ENCODE results near the gene MAMDC2. TPM values are rescaled to one million over a fixed set of nuclear protein-coding genes. Genes with fewer than 3 reads are reported as not detected.

Gene MAMDC2
- polyA plus RNA-seq, 2 donors: 3.3 to 7.0 TPM

GRCh38 chr9:70258692-70259511 lies 215.3 kb downstream of the MAMDC2 start, which contains the start of gene SMC5:
TSS of gene SMC5 (plus strand) at chr9:70258978. CDS start at chr9:70259079, 101 bp downstream.
- Histone ChIP-seq H3K27ac (ENCODE audit: low read depth in 2 of 2, low read length in 1 of 2) (peak within 1 kb of the TSS; percentile 97 to 98), H3K36me3 (ENCODE audit: control insufficient read depth in 2 of 2, insufficient read depth in 2 of 2, low read length in 1 of 2) (no peaks in the 10 kb centered on the region), H3K9me3 (ENCODE audit: control insufficient read depth in 2 of 2, insufficient read depth in 1 of 2, low read depth in 1 of 2, low read length in 1 of 2) (no peaks in the 10 kb centered on the region), H3K27me3 (ENCODE audit: control insufficient read depth in 1 of 2, insufficient read depth in 2 of 2, low read length in 2 of 2) (no peaks in the 10 kb centered on the region), H3K4me1 (ENCODE audit: control insufficient read depth in 2 of 2, insufficient read depth in 2 of 2, low read length in 1 of 2) (peaks cover 5 to 8% of the 10 kb centered on the region in 2 donors), H3K4me3 (ENCODE audit: low read depth in 1 of 2, low read length in 2 of 2) (peak within 1 kb of the TSS; percentile 70 to 87)
- 0 to 1% methylated on average over 75 of the region's 75 CpGs for WGBS, 2 donors

GRCh38 chr9:70259512-70259802 lies 215.8 kb downstream of the MAMDC2 start:
- 1% methylated on average over 10 of the region's 10 CpGs for WGBS, 2 donors
- Histone ChIP-seq H3K9me3 (ENCODE audit: control insufficient read depth in 2 of 2, insufficient read depth in 1 of 2, low read depth in 1 of 2, low read length in 1 of 2) (no peaks in the 10 kb centered on the region), H3K36me3 (ENCODE audit: control insufficient read depth in 2 of 2, insufficient read depth in 2 of 2, low read length in 1 of 2) (no peaks in the 10 kb centered on the region), H3K27ac (ENCODE audit: low read depth in 2 of 2, low read length in 1 of 2) (peak overlapping the region; percentile 97 to 98), H3K4me3 (ENCODE audit: low read depth in 1 of 2, low read length in 2 of 2) (peak overlapping the region; percentile 70 to 87), H3K27me3 (ENCODE audit: control insufficient read depth in 1 of 2, insufficient read depth in 2 of 2, low read length in 2 of 2) (no peaks in the 10 kb centered on the region), H3K4me1 (ENCODE audit: control insufficient read depth in 2 of 2, insufficient read depth in 2 of 2, low read length in 1 of 2) (peaks cover 5 to 8% of the 10 kb centered on the region in 2 donors)

DNA sequence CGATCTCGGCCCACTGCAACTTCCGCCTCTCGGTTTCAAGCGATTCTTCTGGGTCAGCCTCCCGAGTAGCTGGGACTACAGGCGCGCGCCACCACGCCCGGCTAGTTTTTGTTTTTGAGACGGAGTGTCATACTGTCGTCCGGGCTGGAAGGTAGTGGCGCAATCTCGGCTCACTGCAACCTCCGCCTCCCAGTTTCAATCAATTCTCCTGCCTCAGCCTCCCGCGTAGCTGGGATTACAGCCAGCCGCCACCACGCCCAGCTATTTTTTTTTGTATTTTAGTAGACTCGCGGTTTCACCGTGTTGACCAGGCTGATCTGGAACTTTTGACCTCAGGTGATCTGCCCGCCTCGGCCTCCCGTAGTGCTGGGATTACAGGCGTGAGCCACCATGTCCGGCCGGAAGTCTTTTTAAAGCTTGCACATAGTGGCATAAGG lies 216.4 kb downstream of the MAMDC2 start:
- peak overlapping the region; percentile 70 to 87 for H3K4me3 ChIP-seq (ENCODE audit: low read depth in 1 of 2, low read length in 2 of 2)
- H3K4me1 ChIP-seq (ENCODE audit: control insufficient read depth in 2 of 2, insufficient read depth in 2 of 2, low read length in 1 of 2): peaks cover 5 to 8% of the 10 kb centered on the region in 2 donors
- 77 to 80% methylated on average over 30 of the region's 30 CpGs for WGBS, 2 donors
- H3K27ac ChIP-seq (ENCODE audit: low read depth in 2 of 2, low read length in 1 of 2): no peak overlapping the region
- no peaks in the 10 kb centered on the region for H3K9me3 ChIP-seq (ENCODE audit: control insufficient read depth in 2 of 2, insufficient read depth in 1 of 2, low read depth in 1 of 2, low read length in 1 of 2)
- H3K27me3 ChIP-seq (ENCODE audit: control insufficient read depth in 1 of 2, insufficient read depth in 2 of 2, low read length in 2 of 2): no peaks in the 10 kb centered on the region
- H3K36me3 ChIP-seq (ENCODE audit: control insufficient read depth in 2 of 2, insufficient read depth in 2 of 2, low read length in 1 of 2): no peaks in the 10 kb centered on the region

- peak overlapping the region in 1 of 2 donors; percentile 12 for H3K27ac ChIP-seq (ENCODE audit: low read depth in 2 of 2, low read length in 1 of 2)
- H3K4me3 ChIP-seq (ENCODE audit: low read depth in 1 of 2, low read length in 2 of 2): peak overlapping the region in 1 of 2 donors; percentile 70
- 87 to 89% methylated on average over 8 of the region's 8 CpGs for WGBS, 2 donors
Measured at GRCh38 chr9:70260606-70261005, 217.0 kb downstream of the MAMDC2 start.

DNA sequence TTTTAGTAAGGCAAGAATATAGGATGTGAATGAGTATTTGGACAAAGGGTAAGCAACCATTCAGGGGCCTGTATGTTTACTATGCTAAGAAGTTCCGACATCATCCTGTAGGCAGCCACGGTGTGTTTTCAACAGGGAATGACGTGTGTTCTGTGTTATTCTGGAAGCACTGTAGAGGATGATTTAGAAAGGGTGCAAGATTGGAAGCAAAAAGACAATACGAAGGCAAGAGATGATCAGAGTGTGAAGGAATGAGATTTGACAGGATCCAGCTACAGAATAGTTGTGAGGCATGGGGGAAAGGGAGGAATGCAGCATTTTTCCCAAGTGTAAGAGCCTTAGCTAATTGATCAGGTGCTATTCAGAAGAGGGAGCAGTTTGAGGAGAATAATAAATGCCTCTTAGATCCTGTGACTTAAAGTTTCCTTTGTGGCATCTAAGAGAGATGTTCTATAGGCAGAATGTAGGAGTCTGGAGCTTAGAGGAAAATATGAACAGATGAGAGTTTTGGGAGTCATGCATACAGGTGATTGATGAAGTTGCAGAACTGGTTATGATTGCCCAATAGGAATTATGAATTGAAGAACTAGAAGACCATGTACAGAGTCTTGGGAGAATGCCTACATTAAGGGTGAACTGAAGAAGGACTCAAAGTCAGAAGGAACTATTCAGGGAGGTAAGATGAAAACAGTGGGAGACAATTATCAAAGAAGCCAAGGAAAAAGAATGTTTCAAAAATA lies 217.7 kb downstream of the MAMDC2 start:
- Histone ChIP-seq H3K4me1 (ENCODE audit: control insufficient read depth in 2 of 2, insufficient read depth in 2 of 2, low read length in 1 of 2) (peaks cover 5 to 8% of the 10 kb centered on the region in 2 donors), H3K9me3 (ENCODE audit: control insufficient read depth in 2 of 2, insufficient read depth in 1 of 2, low read depth in 1 of 2, low read length in 1 of 2) (no peaks in the 10 kb centered on the region), H3K36me3 (ENCODE audit: control insufficient read depth in 2 of 2, insufficient read depth in 2 of 2, low read length in 1 of 2) (no peaks in the 10 kb centered on the region), H3K27ac (ENCODE audit: low read depth in 2 of 2, low read length in 1 of 2) (peak overlapping the region; percentile 12 to 26), H3K4me3 (ENCODE audit: low read depth in 1 of 2, low read length in 2 of 2) (peak overlapping the region in 1 of 2 donors; percentile 70), H3K27me3 (ENCODE audit: control insufficient read depth in 1 of 2, insufficient read depth in 2 of 2, low read length in 2 of 2) (no peaks in the 10 kb centered on the region)
- WGBS, 2 donors: 51 to 63% methylated on average over 4 of the region's 4 CpGs

More at GRCh38 chr9:70260606-70261005, 217.0 kb downstream of the MAMDC2 start:
- Histone ChIP-seq H3K27me3 (ENCODE audit: control insufficient read depth in 1 of 2, insufficient read depth in 2 of 2, low read length in 2 of 2) (no peaks in the 10 kb centered on the region), H3K36me3 (ENCODE audit: control insufficient read depth in 2 of 2, insufficient read depth in 2 of 2, low read length in 1 of 2) (no peaks in the 10 kb centered on the region), H3K9me3 (ENCODE audit: control insufficient read depth in 2 of 2, insufficient read depth in 1 of 2, low read depth in 1 of 2, low read length in 1 of 2) (no peaks in the 10 kb centered on the region), H3K4me1 (ENCODE audit: control insufficient read depth in 2 of 2, insufficient read depth in 2 of 2, low read length in 1 of 2) (peaks cover 5 to 8% of the 10 kb centered on the region in 2 donors)

- H3K36me3 ChIP-seq (ENCODE audit: control insufficient read depth in 2 of 2, insufficient read depth in 2 of 2, low read length in 1 of 2): no peaks in the 10 kb centered on the region
- H3K4me3 ChIP-seq (ENCODE audit: low read depth in 1 of 2, low read length in 2 of 2): no peak overlapping the region
- H3K4me1 ChIP-seq (ENCODE audit: control insufficient read depth in 2 of 2, insufficient read depth in 2 of 2, low read length in 1 of 2): peaks cover 2 to 8% of the 10 kb centered on the region in 2 donors
- H3K27ac ChIP-seq (ENCODE audit: low read depth in 2 of 2, low read length in 1 of 2): no peak overlapping the region
- no peaks in the 10 kb centered on the region for H3K27me3 ChIP-seq (ENCODE audit: control insufficient read depth in 1 of 2, insufficient read depth in 2 of 2, low read length in 2 of 2)
- 79 to 86% methylated on average over 2 of the region's 2 CpGs for WGBS, 2 donors
- no peaks in the 10 kb centered on the region for H3K9me3 ChIP-seq (ENCODE audit: control insufficient read depth in 2 of 2, insufficient read depth in 1 of 2, low read depth in 1 of 2, low read length in 1 of 2)
Measured at GRCh38 chr9:70262366-70262765, 218.7 kb downstream of the MAMDC2 start.

DNA sequence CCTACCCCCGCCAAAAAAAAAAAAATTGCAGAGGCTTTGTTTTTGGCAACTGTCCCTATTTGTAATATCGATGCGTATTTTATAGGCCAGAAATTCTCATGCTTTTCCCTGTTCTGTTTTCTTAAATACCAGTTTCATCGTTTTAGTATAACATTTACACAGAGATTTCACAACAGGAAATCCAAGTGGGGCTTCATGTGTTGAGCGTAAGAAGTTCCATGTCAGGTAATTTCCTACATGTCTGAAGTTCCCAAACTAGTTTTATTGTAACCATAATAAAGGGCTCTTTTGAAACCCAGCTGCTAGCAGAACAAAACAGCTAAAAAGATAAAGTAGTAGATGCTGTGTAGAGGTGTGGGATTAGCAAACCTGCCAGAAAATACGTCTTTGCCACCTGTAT lies 219.3 kb downstream of the MAMDC2 start:
- Histone ChIP-seq H3K9me3 (ENCODE audit: control insufficient read depth in 2 of 2, insufficient read depth in 1 of 2, low read depth in 1 of 2, low read length in 1 of 2) (no peaks in the 10 kb centered on the region), H3K36me3 (ENCODE audit: control insufficient read depth in 2 of 2, insufficient read depth in 2 of 2, low read length in 1 of 2) (no peaks in the 10 kb centered on the region), H3K27me3 (ENCODE audit: control insufficient read depth in 1 of 2, insufficient read depth in 2 of 2, low read length in 2 of 2) (no peaks in the 10 kb centered on the region), H3K4me3 (ENCODE audit: low read depth in 1 of 2, low read length in 2 of 2) (no peak overlapping the region), H3K27ac (ENCODE audit: low read depth in 2 of 2, low read length in 1 of 2) (no peak overlapping the region), H3K4me1 (ENCODE audit: control insufficient read depth in 2 of 2, insufficient read depth in 2 of 2, low read length in 1 of 2) (peaks cover 2 to 8% of the 10 kb centered on the region in 2 donors)
- 28 to 29% methylated on average over 6 of the region's 6 CpGs for WGBS, 2 donors

DNA sequence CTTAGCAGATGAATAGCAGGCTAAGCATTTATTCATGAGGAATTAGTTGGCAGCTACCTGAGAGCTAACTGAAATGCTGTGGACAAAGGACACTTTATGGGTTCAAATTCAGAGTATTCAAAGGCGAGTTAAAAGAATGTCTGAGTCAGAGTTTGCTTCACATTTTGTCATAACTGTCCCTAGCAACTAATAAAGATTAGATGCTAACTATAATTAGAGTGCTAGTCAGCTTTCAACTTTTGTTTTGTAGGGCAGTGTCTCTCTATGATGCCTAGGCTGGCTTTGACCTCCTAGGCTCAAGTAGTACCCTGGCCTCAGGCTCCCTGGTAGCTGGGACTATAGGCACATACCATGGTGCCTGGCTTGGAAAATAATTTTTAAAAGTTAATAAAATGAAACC lies 219.8 kb downstream of the MAMDC2 start:
- Histone ChIP-seq H3K4me3 (ENCODE audit: low read depth in 1 of 2, low read length in 2 of 2) (no peak overlapping the region), H3K4me1 (ENCODE audit: control insufficient read depth in 2 of 2, insufficient read depth in 2 of 2, low read length in 1 of 2) (peaks cover 2 to 8% of the 10 kb centered on the region in 2 donors), H3K27me3 (ENCODE audit: control insufficient read depth in 1 of 2, insufficient read depth in 2 of 2, low read length in 2 of 2) (no peaks in the 10 kb centered on the region), H3K36me3 (ENCODE audit: control insufficient read depth in 2 of 2, insufficient read depth in 2 of 2, low read length in 1 of 2) (no peaks in the 10 kb centered on the region), H3K9me3 (ENCODE audit: control insufficient read depth in 2 of 2, insufficient read depth in 1 of 2, low read depth in 1 of 2, low read length in 1 of 2) (no peaks in the 10 kb centered on the region), H3K27ac (ENCODE audit: low read depth in 2 of 2, low read length in 1 of 2) (peak overlapping the region in 1 of 2 donors; percentile 24)
- 48 to 53% methylated on average over 1 of the region's 1 CpG for WGBS, 2 donors

Data from esophagus (tissue), 2 donors.